Loucy (cell line): ENCODE results near the gene DNMBP.

Experiments
- EZH2phosphoT487 ChIP-seq: fragments of 200-600 bp; IDR thresholded peaks from 2 replicates; pipeline ENCODE4 v1.6.1; 2018; ENCODE audit warnings: antibody characterized with exemption, mild to moderate bottlenecking, moderate library complexity, borderline replicate concordance
- TF ChIP-seq, protein P1 (sequence below): fragments of 200-600 bp; sonication (generic); conservative IDR thresholded peaks from 2 replicates; pipeline ENCODE4 v1.5.1; 2014; ENCODE audit warnings: mild to moderate bottlenecking, antibody characterized with exemption, low read length

DNA sequence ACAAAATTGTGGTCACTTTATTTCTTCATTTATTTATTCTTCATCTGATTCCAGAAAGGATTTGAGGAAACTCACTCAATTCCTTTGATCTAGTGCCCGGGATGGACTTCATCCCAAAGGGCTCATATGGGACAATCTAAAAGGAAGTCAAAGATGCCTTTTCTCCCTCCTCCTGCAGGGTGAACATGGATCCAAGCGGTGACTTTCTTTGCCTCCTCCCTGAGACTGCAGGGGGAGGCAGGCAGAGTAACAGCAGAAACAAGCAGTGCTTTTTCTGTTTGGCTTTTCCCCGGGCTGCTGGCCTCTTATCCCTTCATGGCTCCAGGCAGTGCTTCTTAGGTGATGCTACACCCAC is 10.0 kb upstream of the DNMBP start:
- TF ChIP-seq, protein P1, sequence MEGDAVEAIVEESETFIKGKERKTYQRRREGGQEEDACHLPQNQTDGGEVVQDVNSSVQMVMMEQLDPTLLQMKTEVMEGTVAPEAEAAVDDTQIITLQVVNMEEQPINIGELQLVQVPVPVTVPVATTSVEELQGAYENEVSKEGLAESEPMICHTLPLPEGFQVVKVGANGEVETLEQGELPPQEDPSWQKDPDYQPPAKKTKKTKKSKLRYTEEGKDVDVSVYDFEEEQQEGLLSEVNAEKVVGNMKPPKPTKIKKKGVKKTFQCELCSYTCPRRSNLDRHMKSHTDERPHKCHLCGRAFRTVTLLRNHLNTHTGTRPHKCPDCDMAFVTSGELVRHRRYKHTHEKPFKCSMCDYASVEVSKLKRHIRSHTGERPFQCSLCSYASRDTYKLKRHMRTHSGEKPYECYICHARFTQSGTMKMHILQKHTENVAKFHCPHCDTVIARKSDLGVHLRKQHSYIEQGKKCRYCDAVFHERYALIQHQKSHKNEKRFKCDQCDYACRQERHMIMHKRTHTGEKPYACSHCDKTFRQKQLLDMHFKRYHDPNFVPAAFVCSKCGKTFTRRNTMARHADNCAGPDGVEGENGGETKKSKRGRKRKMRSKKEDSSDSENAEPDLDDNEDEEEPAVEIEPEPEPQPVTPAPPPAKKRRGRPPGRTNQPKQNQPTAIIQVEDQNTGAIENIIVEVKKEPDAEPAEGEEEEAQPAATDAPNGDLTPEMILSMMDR: no peak
- no peak for TF ChIP-seq EZH2phosphoT487
